ENCODE data around the gene ZNF628.

DNA sequence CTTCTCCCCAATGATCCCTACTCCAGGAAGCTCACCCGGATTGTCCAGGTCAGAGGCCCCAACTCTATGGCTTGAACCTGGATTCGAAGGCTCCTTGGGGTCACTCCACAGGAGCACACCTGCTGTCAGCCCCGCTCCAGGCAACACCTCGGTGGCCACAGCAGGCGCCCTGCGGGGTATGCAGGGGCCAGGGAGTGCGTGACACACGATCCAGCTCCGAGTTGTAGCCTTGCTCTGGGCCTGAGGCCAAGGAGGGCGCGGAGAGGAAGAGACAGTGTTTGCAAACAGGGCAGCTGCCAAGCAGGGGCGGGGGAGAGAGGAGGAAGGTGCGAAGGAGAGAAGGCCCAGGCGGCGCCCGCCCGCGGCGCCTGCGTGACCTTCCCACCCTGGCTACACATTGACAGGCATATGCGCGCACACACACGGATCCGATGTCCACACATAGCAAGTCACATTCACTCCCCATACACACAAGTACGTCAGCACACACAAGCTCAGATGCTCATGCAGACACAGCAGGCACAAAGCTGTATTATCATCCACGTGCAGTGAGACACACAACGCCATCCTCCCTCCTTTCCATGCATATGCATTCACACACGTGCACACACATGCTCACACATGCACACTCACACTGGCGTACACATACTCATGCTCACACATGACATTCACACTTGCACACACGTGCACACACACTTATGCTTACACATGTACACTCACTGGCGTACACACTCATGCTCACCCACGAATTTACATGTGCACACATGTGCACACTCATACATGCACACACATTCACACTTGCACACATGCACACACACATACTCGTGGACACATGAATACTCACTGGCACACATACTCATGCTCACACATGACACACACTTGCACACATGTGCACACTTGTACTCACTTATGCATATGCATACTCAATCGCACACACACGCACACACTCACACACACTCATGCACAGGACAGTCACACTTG, 50.1 kb downstream of the ZNF628 start:
- TF ChIP-seq POLR2A (IDR thresholded peaks at IDR 0.05) (no peak), POLR2AphosphoS5 (IDR thresholded peaks at IDR 0.05) (peak in 2 of 3 donors; percentile 37 to 47)
- TF ChIP-seq, protein P1, sequence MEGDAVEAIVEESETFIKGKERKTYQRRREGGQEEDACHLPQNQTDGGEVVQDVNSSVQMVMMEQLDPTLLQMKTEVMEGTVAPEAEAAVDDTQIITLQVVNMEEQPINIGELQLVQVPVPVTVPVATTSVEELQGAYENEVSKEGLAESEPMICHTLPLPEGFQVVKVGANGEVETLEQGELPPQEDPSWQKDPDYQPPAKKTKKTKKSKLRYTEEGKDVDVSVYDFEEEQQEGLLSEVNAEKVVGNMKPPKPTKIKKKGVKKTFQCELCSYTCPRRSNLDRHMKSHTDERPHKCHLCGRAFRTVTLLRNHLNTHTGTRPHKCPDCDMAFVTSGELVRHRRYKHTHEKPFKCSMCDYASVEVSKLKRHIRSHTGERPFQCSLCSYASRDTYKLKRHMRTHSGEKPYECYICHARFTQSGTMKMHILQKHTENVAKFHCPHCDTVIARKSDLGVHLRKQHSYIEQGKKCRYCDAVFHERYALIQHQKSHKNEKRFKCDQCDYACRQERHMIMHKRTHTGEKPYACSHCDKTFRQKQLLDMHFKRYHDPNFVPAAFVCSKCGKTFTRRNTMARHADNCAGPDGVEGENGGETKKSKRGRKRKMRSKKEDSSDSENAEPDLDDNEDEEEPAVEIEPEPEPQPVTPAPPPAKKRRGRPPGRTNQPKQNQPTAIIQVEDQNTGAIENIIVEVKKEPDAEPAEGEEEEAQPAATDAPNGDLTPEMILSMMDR (IDR thresholded peaks at IDR 0.05 in 8 of 11, conservative IDR thresholded peaks at IDR 0.05 in 3 of 11), result no peak

Measured in spleen (tissue), 7 donors.